Measurements from ENCODE around the gene SAMD4B.

Gene SAMD4B

GRCh38 chr19:39342647-39343305, 555 bp downstream of the SAMD4B start:
- in situ Hi-C loops (cut with HindIII; ENCODE audit: low sequenced_read_pairs), result no loop called here
- peak overlapping the region; percentile 87 for H3K4me3 ChIP-seq (ENCODE audit: low read depth, low read length)
- no peak for DNase-seq (ENCODE audit: low read depth)

GRCh38 chr19:39345956-39346355, 3.7 kb downstream of the SAMD4B start:
- no peak for DNase-seq (ENCODE audit: low read depth)
- in situ Hi-C loops (cut with HindIII; ENCODE audit: low sequenced_read_pairs), result no loop called here
- TF ChIP-seq CTCF (IDR thresholded peaks at IDR 0.05; ENCODE audit: low read depth, low read length, missing control alignments), result peak; percentile 17
- H3K4me3 ChIP-seq (ENCODE audit: low read depth, low read length), result no peak overlapping the region

More at GRCh38 chr19:39342647-39343305, 555 bp downstream of the SAMD4B start:
- no peak for TF ChIP-seq CTCF (IDR thresholded peaks at IDR 0.05; ENCODE audit: low read depth, low read length, missing control alignments)

DNA sequence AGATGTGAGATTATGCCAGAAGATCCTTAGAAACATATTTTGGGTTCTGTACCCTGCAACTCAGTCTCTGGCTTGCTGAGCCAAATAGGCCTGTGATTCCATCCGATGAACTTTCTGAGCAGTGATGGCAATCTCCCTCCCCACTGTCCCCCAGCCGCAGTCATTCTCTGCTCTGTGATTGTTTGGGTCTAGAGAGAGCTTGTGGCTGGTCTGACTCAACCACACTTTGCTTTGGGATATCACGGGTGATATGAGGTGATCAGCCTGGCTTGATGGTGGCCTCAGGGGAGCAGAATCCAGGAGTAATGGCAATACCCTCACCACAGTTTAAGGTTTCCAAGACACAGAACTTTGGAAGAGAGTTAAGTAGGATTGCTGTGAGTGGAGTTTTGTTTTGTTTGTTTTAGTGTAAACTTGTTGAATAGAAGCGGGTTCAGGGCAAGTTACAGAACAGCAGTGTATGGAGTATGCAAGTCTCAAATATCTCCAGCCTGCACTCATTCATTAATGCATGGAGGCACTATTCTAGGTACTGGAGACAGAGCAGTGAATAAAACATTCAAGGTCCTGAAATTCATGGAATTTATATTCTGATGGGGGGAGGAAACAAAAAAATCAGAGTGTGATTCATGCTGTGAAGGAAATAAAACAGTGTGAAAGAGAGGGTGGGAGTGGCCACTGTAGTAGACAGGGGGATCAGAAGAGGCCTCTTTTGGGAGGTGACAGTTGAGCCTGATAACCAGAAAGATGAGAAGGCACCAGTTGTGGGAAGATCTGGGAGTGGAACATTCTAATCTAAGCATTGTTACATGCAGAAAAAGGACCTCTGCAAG, 5.3 kb downstream of the SAMD4B start:
- DNase-seq (ENCODE audit: low read depth), result no peak
- no peak overlapping the region for H3K4me3 ChIP-seq (ENCODE audit: low read depth, low read length)
- in situ Hi-C loops (cut with HindIII; ENCODE audit: low sequenced_read_pairs), result no loop called here
- TF ChIP-seq CTCF (IDR thresholded peaks at IDR 0.05; ENCODE audit: low read depth, low read length, missing control alignments), result no peak

- no peak for DNase-seq (ENCODE audit: low read depth)
- TF ChIP-seq CTCF (IDR thresholded peaks at IDR 0.05; ENCODE audit: low read depth, low read length, missing control alignments), result no peak
- in situ Hi-C loops (cut with HindIII; ENCODE audit: low sequenced_read_pairs), result no loop called here
- no peak overlapping the region for H3K4me3 ChIP-seq (ENCODE audit: low read depth, low read length)
These were observed 7.1 kb downstream of the SAMD4B start for GRCh38 chr19:39349326-39349725.

DNA sequence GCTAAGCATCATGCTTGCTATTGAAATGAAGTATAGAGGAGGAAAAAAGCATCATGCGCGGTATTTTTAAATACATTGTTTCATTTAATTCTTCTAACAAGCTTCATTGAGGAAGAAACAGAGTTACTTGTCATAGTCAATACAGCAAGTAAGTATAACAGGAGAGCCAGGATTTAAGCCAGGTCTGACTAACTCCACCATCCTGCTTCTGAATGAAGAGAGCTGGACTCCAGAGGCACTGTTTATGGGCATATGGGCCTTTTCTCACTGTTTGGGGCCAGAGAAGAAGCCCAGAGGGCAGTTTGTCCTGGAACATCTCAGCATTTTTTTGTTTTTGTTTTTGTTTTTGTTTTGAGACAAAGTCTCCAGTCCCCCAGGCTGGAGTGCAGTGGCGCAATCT, 7.9 kb downstream of the SAMD4B start:
- no peak overlapping the region for H3K4me3 ChIP-seq (ENCODE audit: low read depth, low read length)
- in situ Hi-C loops (cut with HindIII; ENCODE audit: low sequenced_read_pairs), result no loop called here
- DNase-seq (ENCODE audit: low read depth), result no peak
- TF ChIP-seq CTCF (IDR thresholded peaks at IDR 0.05; ENCODE audit: low read depth, low read length, missing control alignments), result no peak

DNA sequence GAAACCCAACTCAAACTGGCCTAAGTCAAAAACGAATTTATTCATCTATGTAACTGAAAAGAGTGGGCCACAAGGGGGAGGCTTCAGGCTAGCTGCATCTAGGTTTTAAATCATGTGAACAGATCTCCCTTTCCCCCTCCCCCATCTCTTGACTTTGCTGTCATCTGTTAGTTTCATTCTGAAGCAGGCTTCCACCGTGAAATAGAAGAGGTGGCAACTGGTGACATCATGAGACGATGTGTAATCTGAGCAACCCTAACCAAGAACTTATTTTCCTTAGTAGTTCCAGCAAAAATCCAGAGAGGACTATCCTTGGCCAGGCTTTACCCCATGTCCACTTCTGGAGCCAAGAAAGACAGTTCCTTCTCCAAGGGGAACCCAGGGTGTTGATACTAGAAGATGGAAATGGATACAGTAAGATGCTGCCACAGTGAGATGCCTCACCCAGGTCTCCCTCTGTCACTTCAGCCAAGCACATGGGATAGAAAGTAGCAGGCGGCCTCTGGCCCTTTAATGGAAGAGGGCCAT, 9.4 kb downstream of the SAMD4B start:
- no peak for DNase-seq (ENCODE audit: low read depth)
- in situ Hi-C loops (cut with HindIII; ENCODE audit: low sequenced_read_pairs), result no loop called here
- no peak overlapping the region for H3K4me3 ChIP-seq (ENCODE audit: low read depth, low read length)
- no peak for TF ChIP-seq CTCF (IDR thresholded peaks at IDR 0.05; ENCODE audit: low read depth, low read length, missing control alignments)

Measured in astrocyte of the cerebellum (primary cell).